ENCODE results near the gene BICD2.
"Not testable (repeated sequence)": the region's sequence is repeated elsewhere in the genome, so short reads cannot be mapped to it uniquely, and the experiment has no call there.

The BICD2 gene

GRCh38 chr9:92790542-92791527, 26.2 kb upstream of the BICD2 start:
- Histone ChIP-seq H3K4me1 (ENCODE audit: control insufficient read depth, insufficient read depth, low read length) (no peaks in the 10 kb centered on the region), H3K9ac (ENCODE audit: low read length) (no peak overlapping the region), H3K27me3 (ENCODE audit: control insufficient read depth, insufficient read depth, low read length) (no peaks in the 10 kb centered on the region), H3K36me3 (ENCODE audit: control insufficient read depth, insufficient read depth, low read length) (no peaks in the 10 kb centered on the region), H3K27ac (ENCODE audit: low read depth, low read length) (no peak overlapping the region), H3K4me3 (ENCODE audit: low read length) (no peak overlapping the region)

GRCh38 chr9:92786298-92786697, 21.7 kb upstream of the BICD2 start:
- Histone ChIP-seq H3K4me3 (ENCODE audit: low read length) (no peak overlapping the region), H3K36me3 (ENCODE audit: control insufficient read depth, insufficient read depth, low read length) (no peaks in the 10 kb centered on the region), H3K27ac (ENCODE audit: low read depth, low read length) (no peak overlapping the region), H3K4me1 (ENCODE audit: control insufficient read depth, insufficient read depth, low read length) (no peaks in the 10 kb centered on the region), H3K9ac (ENCODE audit: low read length) (no peak overlapping the region), H3K27me3 (ENCODE audit: control insufficient read depth, insufficient read depth, low read length) (no peaks in the 10 kb centered on the region)

- H3K9ac ChIP-seq (ENCODE audit: low read length): no peak overlapping the region
- no peak overlapping the region for H3K4me3 ChIP-seq (ENCODE audit: low read length)
- H3K36me3 ChIP-seq (ENCODE audit: control insufficient read depth, insufficient read depth, low read length): no peaks in the 10 kb centered on the region
- H3K4me1 ChIP-seq (ENCODE audit: control insufficient read depth, insufficient read depth, low read length): no peaks in the 10 kb centered on the region
- no peak overlapping the region for H3K27ac ChIP-seq (ENCODE audit: low read depth, low read length)
- no peaks in the 10 kb centered on the region for H3K27me3 ChIP-seq (ENCODE audit: control insufficient read depth, insufficient read depth, low read length)
Measured at GRCh38 chr9:92781899-92782298, 17.3 kb upstream of the BICD2 start.

- H3K27me3 ChIP-seq (ENCODE audit: control insufficient read depth, insufficient read depth, low read length): no peaks in the 10 kb centered on the region
- no peaks in the 10 kb centered on the region for H3K36me3 ChIP-seq (ENCODE audit: control insufficient read depth, insufficient read depth, low read length)
- H3K27ac ChIP-seq (ENCODE audit: low read depth, low read length): no peak overlapping the region
- no peak overlapping the region for H3K4me3 ChIP-seq (ENCODE audit: low read length)
- H3K4me1 ChIP-seq (ENCODE audit: control insufficient read depth, insufficient read depth, low read length): no peaks in the 10 kb centered on the region
- H3K9ac ChIP-seq (ENCODE audit: low read length): no peak overlapping the region
Measured at GRCh38 chr9:92780206-92780605, 15.6 kb upstream of the BICD2 start.

GRCh38 chr9:92775466-92775865, 10.8 kb upstream of the BICD2 start:
- H3K4me3 ChIP-seq (ENCODE audit: low read length): no peak overlapping the region
- no peaks in the 10 kb centered on the region for H3K4me1 ChIP-seq (ENCODE audit: control insufficient read depth, insufficient read depth, low read length)
- H3K9ac ChIP-seq (ENCODE audit: low read length): no peak overlapping the region
- no peak overlapping the region for H3K27ac ChIP-seq (ENCODE audit: low read depth, low read length)
- no peaks in the 10 kb centered on the region for H3K36me3 ChIP-seq (ENCODE audit: control insufficient read depth, insufficient read depth, low read length)
- no peaks in the 10 kb centered on the region for H3K27me3 ChIP-seq (ENCODE audit: control insufficient read depth, insufficient read depth, low read length)

GRCh38 chr9:92774274-92774673, 9.6 kb upstream of the BICD2 start:
- H3K9ac ChIP-seq (ENCODE audit: low read length): no peak overlapping the region
- no peaks in the 10 kb centered on the region for H3K36me3 ChIP-seq (ENCODE audit: control insufficient read depth, insufficient read depth, low read length)
- no peak overlapping the region for H3K27ac ChIP-seq (ENCODE audit: low read depth, low read length)
- no peak overlapping the region for H3K4me3 ChIP-seq (ENCODE audit: low read length)
- no peaks in the 10 kb centered on the region for H3K4me1 ChIP-seq (ENCODE audit: control insufficient read depth, insufficient read depth, low read length)
- H3K27me3 ChIP-seq (ENCODE audit: control insufficient read depth, insufficient read depth, low read length): no peaks in the 10 kb centered on the region

GRCh38 chr9:92773810-92774209, 9.2 kb upstream of the BICD2 start:
- H3K36me3 ChIP-seq (ENCODE audit: control insufficient read depth, insufficient read depth, low read length): no peaks in the 10 kb centered on the region
- H3K4me3 ChIP-seq (ENCODE audit: low read length): no peak overlapping the region
- H3K27me3 ChIP-seq (ENCODE audit: control insufficient read depth, insufficient read depth, low read length): no peaks in the 10 kb centered on the region
- no peaks in the 10 kb centered on the region for H3K4me1 ChIP-seq (ENCODE audit: control insufficient read depth, insufficient read depth, low read length)
- no peak overlapping the region for H3K9ac ChIP-seq (ENCODE audit: low read length)
- H3K27ac ChIP-seq (ENCODE audit: low read depth, low read length): no peak overlapping the region

GRCh38 chr9:92771309-92771708, 6.7 kb upstream of the BICD2 start:
- no peak overlapping the region for H3K9ac ChIP-seq (ENCODE audit: low read length)
- no peaks in the 10 kb centered on the region for H3K4me1 ChIP-seq (ENCODE audit: control insufficient read depth, insufficient read depth, low read length)
- no peak overlapping the region for H3K4me3 ChIP-seq (ENCODE audit: low read length)
- no peaks in the 10 kb centered on the region for H3K36me3 ChIP-seq (ENCODE audit: control insufficient read depth, insufficient read depth, low read length)
- no peak overlapping the region for H3K27ac ChIP-seq (ENCODE audit: low read depth, low read length)
- no peaks in the 10 kb centered on the region for H3K27me3 ChIP-seq (ENCODE audit: control insufficient read depth, insufficient read depth, low read length)

GRCh38 chr9:92770360-92770995, 5.8 kb upstream of the BICD2 start:
- H3K4me3 ChIP-seq (ENCODE audit: low read length): no peak overlapping the region
- H3K9ac ChIP-seq (ENCODE audit: low read length): peak overlapping the region; percentile 17
- no peak overlapping the region for H3K27ac ChIP-seq (ENCODE audit: low read depth, low read length)
- no peaks in the 10 kb centered on the region for H3K36me3 ChIP-seq (ENCODE audit: control insufficient read depth, insufficient read depth, low read length)
- peaks cover 8% of the 10 kb centered on the region for H3K4me1 ChIP-seq (ENCODE audit: control insufficient read depth, insufficient read depth, low read length)
- no peaks in the 10 kb centered on the region for H3K27me3 ChIP-seq (ENCODE audit: control insufficient read depth, insufficient read depth, low read length)

- Histone ChIP-seq H3K9ac (ENCODE audit: low read length) (no peak overlapping the region), H3K4me3 (ENCODE audit: low read length) (no peak overlapping the region), H3K4me1 (ENCODE audit: control insufficient read depth, insufficient read depth, low read length) (peaks cover 8% of the 10 kb centered on the region), H3K27ac (ENCODE audit: low read depth, low read length) (no peak overlapping the region), H3K36me3 (ENCODE audit: control insufficient read depth, insufficient read depth, low read length) (no peaks in the 10 kb centered on the region), H3K27me3 (ENCODE audit: control insufficient read depth, insufficient read depth, low read length) (no peaks in the 10 kb centered on the region)
Measured at GRCh38 chr9:92769990-92770359, 5.3 kb upstream of the BICD2 start.

GRCh38 chr9:92769286-92769685, 4.7 kb upstream of the BICD2 start:
- Histone ChIP-seq H3K36me3 (ENCODE audit: control insufficient read depth, insufficient read depth, low read length) (no peaks in the 10 kb centered on the region), H3K4me3 (ENCODE audit: low read length) (no peak overlapping the region), H3K4me1 (ENCODE audit: control insufficient read depth, insufficient read depth, low read length) (peaks cover 8% of the 10 kb centered on the region), H3K27ac (ENCODE audit: low read depth, low read length) (no peak overlapping the region), H3K9ac (ENCODE audit: low read length) (no peak overlapping the region), H3K27me3 (ENCODE audit: control insufficient read depth, insufficient read depth, low read length) (no peaks in the 10 kb centered on the region)

GRCh38 chr9:92768816-92769215, 4.2 kb upstream of the BICD2 start:
- not testable (repeated sequence) for H3K27ac ChIP-seq (ENCODE audit: low read depth, low read length); H3K4me3 ChIP-seq (ENCODE audit: low read length); H3K9ac ChIP-seq (ENCODE audit: low read length); H3K36me3 ChIP-seq (ENCODE audit: control insufficient read depth, insufficient read depth, low read length); H3K27me3 ChIP-seq (ENCODE audit: control insufficient read depth, insufficient read depth, low read length); H3K4me1 ChIP-seq (ENCODE audit: control insufficient read depth, insufficient read depth, low read length)

All from rectal smooth muscle tissue (tissue), 1 donor.